ENCODE measurements around the gene CNTD1. TPM values are rescaled to one million over a fixed set of nuclear protein-coding genes. Genes with fewer than 3 reads are reported as not detected.

The CNTD1 gene
- total RNA-seq, 2 experiments from 2014 or later = 0.06 TPM; not detected in 1

DNA sequence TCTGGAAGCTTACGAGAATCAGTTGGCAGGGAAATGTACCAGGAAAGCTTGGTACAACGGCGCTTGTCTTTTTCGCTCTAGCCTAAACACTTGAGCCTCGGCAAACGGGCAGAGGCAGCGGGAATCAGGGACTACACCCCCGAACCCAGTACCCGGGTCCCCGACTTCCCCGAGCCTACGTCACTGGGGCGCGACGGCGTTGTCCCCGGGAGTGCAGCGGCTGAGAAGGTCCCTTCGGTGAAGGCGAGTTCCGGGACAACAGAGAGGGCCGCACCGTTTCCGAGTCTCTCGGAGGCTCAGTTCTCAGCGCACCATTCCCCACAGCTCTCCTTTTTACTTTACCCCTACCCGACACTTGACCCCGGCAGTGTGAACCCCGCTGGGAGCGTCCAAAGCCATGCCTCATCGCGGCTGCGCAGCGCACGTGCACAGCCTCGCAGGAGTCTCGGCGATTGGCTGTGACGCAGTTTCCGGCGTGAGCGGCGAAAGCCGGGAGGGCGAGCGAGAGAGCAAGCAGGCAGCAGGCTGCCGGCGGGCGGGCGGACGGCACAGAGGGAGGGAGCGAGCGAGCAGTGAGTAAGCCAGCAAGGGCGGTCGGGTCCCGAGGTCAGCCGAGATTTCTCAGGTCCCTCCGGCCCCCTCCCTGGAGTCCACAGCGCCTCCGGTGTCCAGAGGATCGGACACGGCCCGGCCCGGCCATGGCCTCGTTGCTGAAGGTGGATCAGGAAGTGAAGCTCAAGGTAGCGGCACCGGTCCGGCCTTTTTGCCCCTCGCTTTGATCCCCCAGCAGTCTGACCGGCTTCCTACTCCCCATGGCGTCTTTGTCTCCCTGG is 34.5 kb downstream of the CNTD1 start, which contains the start of gene PSME3:
Gene PSME3 (plus strand): TSS at position 464 of the 833 bp plus-strand sequence. CDS start 235 bp downstream, at position 699.
- Histone ChIP-seq H3K27ac (ENCODE audit: low read depth, low read length, poor library complexity, severe bottlenecking) (peak within 1 kb of the TSS; percentile 60), H3K4me2 (ENCODE audit: low read length) (peak within 1 kb of the TSS; percentile 87), H3K36me3 (ENCODE audit: insufficient read depth, low read length) (peaks cover 43% of the 10 kb centered on the region), H3K9me3 (ENCODE audit: low read length) (no peaks in the 10 kb centered on the region), H3K4me1 (ENCODE audit: insufficient read depth, low read length, poor library complexity, severe bottlenecking) (peaks cover 15% of the 10 kb centered on the region), H4K20me1 (ENCODE audit: insufficient read depth, low read length) (peaks cover 8% of the 10 kb centered on the region; the same call in 1 of the 2 replicates), H3K4me3 (ENCODE audit: low read depth, low read length, poor library complexity, severe bottlenecking) (peak within 1 kb of the TSS; percentile 99), H2AFZ (ENCODE audit: low read length) (peak within 1 kb of the TSS; percentile 86), H3K79me2 (ENCODE audit: insufficient read depth, low read depth, low read length) (peaks cover 43% of the 10 kb centered on the region), H3K9me2 (ENCODE audit: insufficient read depth, low read length) (no peaks in the 10 kb centered on the region)
- no TSS peak for BruUV-seq (replicated peaks)
- peak; percentile 91 for DNase-seq (ENCODE audit: low spot score)
- TF ChIP-seq CTCF (conservative IDR thresholded peaks at IDR 0.05; ENCODE audit: low read length) (no peak), EZH2phosphoT487 (IDR thresholded peaks at IDR 0.05; ENCODE audit: borderline replicate concordance, low read depth, low read length) (no peak)
- CTCF ChIA-PET (ENCODE audit: unreplicated experiment) = interaction anchor here (0.6 to 0.7 kb wide), 3 partner anchors 9 to 151 kb away, joined by 3 to 4 read pairs (median 3); partner anchors contain the start of gene BECN1
- POLR2A ChIA-PET = interaction anchor here (0.5 to 2.2 kb wide), 5 partner anchors 10 to 165 kb away, joined by 3 to 12 read pairs (median 4); partner anchors contain the start of genes BECN1 and RPL27
- intact Hi-C loops (cut with micrococcal nuclease; ENCODE audit: unreplicated experiment) = loop anchor here (5.0 kb wide), 2 partner anchors 74 to 164 kb away; partner anchors contain the start of gene RPL27

DNA sequence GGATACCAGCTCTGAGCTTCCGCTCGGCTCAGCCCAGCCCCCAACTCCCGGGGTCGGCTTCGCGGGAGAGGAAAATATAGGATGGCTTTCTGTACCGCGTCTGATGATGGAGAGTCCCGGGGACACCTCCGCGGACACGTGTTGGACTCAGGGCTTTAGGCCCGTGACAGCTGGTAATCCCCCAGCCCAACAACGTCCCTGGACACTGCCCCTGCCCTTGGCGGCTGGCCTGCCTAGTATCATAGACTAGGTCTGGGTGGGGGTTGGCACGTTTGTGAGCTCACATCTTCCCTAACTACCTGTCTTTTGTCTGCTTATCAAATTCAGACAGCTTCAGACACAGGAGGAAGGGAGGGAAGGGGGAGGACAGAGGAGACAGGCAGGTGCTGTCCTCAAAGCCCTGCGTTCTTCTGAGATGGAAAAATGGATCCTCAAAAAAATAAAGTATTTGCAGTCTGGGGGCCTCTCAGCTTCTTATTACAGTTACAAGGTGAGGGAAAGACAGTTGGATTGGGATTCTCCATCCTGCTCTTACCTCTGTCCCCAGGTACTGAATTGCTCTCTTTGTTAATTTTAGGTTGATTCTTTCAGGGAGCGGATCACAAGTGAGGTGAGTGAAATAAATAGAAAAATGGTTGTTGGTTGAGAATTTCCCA is 35.2 kb downstream of the CNTD1 start:
- intact Hi-C loops (cut with micrococcal nuclease; ENCODE audit: unreplicated experiment) = loop anchor here (5.0 kb wide), 2 partner anchors 73 to 163 kb away; partner anchors contain the start of gene RPL27
- Histone ChIP-seq H4K20me1 (ENCODE audit: insufficient read depth, low read length) (peaks cover 8% of the 10 kb centered on the region; the same call in 1 of the 2 replicates), H3K9me2 (ENCODE audit: insufficient read depth, low read length) (no peaks in the 10 kb centered on the region), H3K4me1 (ENCODE audit: insufficient read depth, low read length, poor library complexity, severe bottlenecking) (peaks cover 15% of the 10 kb centered on the region), H2AFZ (ENCODE audit: low read length) (peak overlapping the region; percentile 86; the same call in 1 of the 2 replicates), H3K27ac (ENCODE audit: low read depth, low read length, poor library complexity, severe bottlenecking) (peak overlapping the region; percentile 60), H3K79me2 (ENCODE audit: insufficient read depth, low read depth, low read length) (peaks cover 43% of the 10 kb centered on the region), H3K9me3 (ENCODE audit: low read length) (no peaks in the 10 kb centered on the region), H3K4me2 (ENCODE audit: low read length) (peak overlapping the region; percentile 87), H3K36me3 (ENCODE audit: insufficient read depth, low read length) (peaks cover 50% of the 10 kb centered on the region), H3K4me3 (ENCODE audit: low read depth, low read length, poor library complexity, severe bottlenecking) (peak overlapping the region; percentile 99)
- BruUV-seq (replicated peaks) = no TSS peak
- no peak for TF ChIP-seq EZH2phosphoT487 (IDR thresholded peaks at IDR 0.05; ENCODE audit: borderline replicate concordance, low read depth, low read length)
- no peak for TF ChIP-seq CTCF (conservative IDR thresholded peaks at IDR 0.05; ENCODE audit: low read length)
- CTCF ChIA-PET (ENCODE audit: unreplicated experiment) = interaction anchor here (0.6 to 0.7 kb wide), 2 partner anchors 10 to 150 kb away, joined by 3 read pairs; partner anchors contain the start of gene BECN1
- DNase-seq (ENCODE audit: low spot score) = no peak
- POLR2A ChIA-PET = interaction anchor here (0.6 to 2.2 kb wide), 4 partner anchors 10 to 164 kb away, joined by 3 to 12 read pairs (median 6); partner anchors contain the start of genes BECN1 and RPL27

Measured in OCI-LY7 (cell line).